ENCODE data around the gene ZFP91.

- TF ChIP-seq, protein P1, sequence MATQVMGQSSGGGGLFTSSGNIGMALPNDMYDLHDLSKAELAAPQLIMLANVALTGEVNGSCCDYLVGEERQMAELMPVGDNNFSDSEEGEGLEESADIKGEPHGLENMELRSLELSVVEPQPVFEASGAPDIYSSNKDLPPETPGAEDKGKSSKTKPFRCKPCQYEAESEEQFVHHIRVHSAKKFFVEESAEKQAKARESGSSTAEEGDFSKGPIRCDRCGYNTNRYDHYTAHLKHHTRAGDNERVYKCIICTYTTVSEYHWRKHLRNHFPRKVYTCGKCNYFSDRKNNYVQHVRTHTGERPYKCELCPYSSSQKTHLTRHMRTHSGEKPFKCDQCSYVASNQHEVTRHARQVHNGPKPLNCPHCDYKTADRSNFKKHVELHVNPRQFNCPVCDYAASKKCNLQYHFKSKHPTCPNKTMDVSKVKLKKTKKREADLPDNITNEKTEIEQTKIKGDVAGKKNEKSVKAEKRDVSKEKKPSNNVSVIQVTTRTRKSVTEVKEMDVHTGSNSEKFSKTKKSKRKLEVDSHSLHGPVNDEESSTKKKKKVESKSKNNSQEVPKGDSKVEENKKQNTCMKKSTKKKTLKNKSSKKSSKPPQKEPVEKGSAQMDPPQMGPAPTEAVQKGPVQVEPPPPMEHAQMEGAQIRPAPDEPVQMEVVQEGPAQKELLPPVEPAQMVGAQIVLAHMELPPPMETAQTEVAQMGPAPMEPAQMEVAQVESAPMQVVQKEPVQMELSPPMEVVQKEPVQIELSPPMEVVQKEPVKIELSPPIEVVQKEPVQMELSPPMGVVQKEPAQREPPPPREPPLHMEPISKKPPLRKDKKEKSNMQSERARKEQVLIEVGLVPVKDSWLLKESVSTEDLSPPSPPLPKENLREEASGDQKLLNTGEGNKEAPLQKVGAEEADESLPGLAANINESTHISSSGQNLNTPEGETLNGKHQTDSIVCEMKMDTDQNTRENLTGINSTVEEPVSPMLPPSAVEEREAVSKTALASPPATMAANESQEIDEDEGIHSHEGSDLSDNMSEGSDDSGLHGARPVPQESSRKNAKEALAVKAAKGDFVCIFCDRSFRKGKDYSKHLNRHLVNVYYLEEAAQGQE (IDR thresholded peaks at IDR 0.05; ENCODE audit: low read depth, low read length): no peak
- TF ChIP-seq TAF1 (IDR thresholded peaks at IDR 0.05; ENCODE audit: borderline replicate concordance, low read depth, low read length): no peak
- TF ChIP-seq, protein P2, sequence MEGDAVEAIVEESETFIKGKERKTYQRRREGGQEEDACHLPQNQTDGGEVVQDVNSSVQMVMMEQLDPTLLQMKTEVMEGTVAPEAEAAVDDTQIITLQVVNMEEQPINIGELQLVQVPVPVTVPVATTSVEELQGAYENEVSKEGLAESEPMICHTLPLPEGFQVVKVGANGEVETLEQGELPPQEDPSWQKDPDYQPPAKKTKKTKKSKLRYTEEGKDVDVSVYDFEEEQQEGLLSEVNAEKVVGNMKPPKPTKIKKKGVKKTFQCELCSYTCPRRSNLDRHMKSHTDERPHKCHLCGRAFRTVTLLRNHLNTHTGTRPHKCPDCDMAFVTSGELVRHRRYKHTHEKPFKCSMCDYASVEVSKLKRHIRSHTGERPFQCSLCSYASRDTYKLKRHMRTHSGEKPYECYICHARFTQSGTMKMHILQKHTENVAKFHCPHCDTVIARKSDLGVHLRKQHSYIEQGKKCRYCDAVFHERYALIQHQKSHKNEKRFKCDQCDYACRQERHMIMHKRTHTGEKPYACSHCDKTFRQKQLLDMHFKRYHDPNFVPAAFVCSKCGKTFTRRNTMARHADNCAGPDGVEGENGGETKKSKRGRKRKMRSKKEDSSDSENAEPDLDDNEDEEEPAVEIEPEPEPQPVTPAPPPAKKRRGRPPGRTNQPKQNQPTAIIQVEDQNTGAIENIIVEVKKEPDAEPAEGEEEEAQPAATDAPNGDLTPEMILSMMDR (IDR thresholded peaks at IDR 0.05): no peak
- no peak for TF ChIP-seq EZH2phosphoT487 (IDR thresholded peaks at IDR 0.05; ENCODE audit: borderline replicate concordance, low read depth)
Measured at GRCh38 chr11:58645854-58646253, 67.0 kb downstream of the ZFP91 start.
